WI38 (cell line): ENCODE measurements around the gene RNF167.
A peak's percentile ranks its signal among the peaks of the same experiment; 100 is the strongest.

Experiments used
- H3K4me3 ChIP-seq: 2 replicates; pipeline ENCODE4 v1.5.1; 2011; ENCODE audit warnings: low read depth, mild to moderate bottlenecking, control low read depth, low read length
- TF ChIP-seq, protein P1 (sequence below): IDR thresholded peaks from 2 replicates; pipeline ENCODE4 v1.5.1; 2012; ENCODE audit warnings: low read depth, mild to moderate bottlenecking, control low read depth, low read length

RNF167 gene

DNA sequence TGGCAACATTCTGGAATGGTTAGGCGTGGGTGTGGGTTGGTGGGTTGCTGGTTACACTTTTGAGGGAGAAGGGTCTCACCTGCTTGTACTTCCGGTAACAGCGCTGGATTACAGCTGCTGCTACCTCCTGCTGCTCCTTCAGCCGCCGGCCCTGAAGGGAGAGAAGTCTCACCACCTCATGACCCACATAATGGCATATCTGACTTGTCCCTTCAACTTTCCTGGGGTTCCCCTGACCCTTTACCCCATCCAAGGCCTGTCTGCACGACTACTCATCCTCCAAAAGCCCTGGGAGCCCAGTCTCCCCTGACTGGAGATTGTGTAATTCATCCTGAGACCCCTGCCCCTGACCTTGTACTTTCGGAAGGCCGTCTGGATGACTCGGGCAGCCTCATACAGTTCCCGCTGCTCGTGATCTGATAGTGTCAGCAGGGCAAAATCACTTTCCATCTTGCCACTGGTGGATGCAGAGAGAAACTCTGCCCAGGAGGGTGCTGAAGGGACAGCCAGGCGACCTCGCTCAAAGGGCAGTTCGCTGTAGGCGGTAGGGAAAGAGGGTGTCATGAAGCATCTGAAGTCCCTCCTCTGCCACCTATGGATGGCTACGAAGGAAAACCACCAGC, 29.6 kb downstream of the RNF167 start:
- H3K4me3 ChIP-seq = peak overlapping the region; percentile 12; the same call in 1 of the 2 replicates
- TF ChIP-seq, protein P1, sequence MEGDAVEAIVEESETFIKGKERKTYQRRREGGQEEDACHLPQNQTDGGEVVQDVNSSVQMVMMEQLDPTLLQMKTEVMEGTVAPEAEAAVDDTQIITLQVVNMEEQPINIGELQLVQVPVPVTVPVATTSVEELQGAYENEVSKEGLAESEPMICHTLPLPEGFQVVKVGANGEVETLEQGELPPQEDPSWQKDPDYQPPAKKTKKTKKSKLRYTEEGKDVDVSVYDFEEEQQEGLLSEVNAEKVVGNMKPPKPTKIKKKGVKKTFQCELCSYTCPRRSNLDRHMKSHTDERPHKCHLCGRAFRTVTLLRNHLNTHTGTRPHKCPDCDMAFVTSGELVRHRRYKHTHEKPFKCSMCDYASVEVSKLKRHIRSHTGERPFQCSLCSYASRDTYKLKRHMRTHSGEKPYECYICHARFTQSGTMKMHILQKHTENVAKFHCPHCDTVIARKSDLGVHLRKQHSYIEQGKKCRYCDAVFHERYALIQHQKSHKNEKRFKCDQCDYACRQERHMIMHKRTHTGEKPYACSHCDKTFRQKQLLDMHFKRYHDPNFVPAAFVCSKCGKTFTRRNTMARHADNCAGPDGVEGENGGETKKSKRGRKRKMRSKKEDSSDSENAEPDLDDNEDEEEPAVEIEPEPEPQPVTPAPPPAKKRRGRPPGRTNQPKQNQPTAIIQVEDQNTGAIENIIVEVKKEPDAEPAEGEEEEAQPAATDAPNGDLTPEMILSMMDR = no peak

DNA sequence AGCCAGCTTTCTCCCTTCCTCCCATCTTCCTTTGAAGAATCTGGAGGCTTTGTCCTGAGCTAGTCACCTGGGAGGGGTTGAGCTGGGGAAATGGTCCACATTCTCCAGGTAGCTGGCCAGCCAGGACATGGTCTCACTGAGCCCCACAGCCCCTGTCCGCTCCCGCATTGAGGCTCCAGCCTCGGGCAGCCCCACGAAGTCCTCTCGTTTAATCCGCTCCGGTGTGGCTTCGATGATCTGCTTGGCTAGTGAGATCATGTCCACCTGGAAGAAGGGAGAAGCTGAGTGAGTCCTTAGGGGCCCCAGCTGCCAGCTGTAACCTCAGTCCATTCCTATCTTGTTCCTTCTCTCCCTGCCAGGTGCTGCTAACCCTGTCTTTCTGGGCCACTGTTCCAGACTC, 30.2 kb downstream of the RNF167 start:
- TF ChIP-seq, protein P1 = no peak
- no peak overlapping the region for H3K4me3 ChIP-seq

DNA sequence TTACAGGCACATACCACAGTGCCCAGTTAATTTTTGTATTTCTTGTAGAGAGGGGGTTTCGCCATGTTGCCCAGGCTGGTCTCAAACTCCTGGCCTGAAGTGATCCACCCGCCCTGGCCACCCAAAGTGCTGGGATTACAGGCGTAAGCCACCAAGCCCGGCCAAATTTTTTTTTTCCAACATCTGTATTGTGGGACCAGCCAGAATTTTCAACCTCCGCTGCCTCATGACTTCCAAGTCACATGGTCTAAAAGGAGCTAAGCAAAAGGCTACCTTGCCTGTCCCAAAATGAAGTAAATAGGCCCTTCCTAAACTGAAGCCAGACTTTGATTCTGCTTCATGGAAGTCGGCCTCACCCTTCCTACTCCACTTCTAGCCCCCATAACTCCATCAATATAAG, 31.8 kb downstream of the RNF167 start:
- no peak overlapping the region for H3K4me3 ChIP-seq
- TF ChIP-seq, protein P1 = no peak

DNA sequence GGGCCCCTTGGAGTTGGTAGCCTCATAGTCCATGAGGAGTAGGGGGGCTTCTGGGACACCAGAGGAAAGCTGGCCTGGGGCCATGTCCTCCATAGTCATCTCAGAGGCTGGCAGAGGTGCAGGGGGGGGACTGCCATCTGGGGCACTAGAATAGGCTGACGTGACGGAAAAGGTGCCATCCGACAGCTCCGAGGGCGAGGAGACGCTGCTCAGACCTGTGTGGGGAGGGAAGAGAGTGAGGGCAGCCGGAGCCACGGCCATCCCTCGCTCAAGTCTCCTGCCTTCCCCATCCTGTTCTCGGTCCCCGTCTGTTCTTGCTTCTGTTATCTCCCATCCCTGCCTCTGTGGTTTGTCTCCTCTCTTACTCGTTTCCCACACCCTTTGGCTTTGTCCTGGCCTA, 32.3 kb downstream of the RNF167 start:
- TF ChIP-seq, protein P1 = no peak
- no peak overlapping the region for H3K4me3 ChIP-seq

DNA sequence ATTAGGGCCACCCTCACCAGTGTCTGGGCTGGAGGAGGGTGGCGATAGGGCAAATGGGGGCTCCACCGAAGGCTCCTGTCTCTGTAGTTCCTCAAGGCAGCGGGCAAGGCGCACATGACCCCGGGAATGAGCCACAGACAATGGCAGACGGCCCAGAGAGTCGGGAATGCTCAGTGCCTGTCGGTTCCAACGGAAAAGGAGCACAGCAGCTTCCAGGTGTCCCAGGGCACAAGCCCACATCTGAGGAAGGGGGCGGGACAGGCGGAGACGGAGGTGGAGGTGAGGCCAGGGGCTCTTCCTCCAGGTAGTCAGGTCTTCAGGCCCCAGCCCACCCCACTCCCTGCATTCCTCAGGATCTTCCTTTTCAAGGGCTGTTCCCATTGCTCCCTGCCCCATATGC, 32.7 kb downstream of the RNF167 start:
- TF ChIP-seq, protein P1 = no peak
- no peak overlapping the region for H3K4me3 ChIP-seq

DNA sequence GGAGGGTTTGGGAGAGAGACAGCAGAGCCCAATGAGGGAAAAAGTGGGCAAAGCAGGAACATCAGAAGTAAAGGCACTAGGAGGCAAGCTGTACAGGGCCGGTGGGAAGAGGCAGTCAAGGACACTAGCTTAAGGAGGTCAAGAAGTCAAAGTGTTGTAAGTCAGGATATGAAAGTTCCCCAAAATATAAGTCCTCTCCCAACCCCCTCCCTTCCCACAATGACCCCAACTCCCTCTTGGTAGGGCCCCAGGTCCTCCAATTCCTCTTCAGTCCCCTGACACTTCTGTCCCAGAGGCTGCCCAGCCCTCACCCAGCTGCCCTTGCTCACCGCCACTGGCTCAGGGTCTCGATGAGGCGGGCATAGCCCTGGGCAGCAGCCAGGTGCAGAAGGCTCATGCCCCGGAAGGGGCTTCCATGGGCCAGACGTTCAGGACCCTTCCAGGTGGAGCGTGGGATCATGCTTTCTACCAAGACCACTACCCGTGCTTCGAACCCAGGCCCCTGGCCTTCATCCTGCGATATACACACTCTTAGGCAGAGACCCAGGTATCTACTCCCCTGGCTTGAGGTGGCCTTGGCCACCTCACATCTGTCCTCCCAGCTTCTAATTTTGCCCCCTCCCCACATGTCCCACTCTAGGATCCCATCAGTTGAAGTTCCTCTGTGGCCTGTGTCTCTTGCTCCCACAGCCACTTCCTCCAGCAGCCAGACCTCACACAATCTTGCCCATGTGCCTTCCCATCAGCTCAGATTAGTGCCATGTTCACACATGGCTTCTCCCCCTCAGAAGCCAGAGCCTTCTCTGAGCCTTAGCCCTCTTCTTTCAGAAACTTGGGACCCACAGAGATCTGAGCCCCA, 33.4 kb downstream of the RNF167 start:
- TF ChIP-seq, protein P1 = no peak
- no peak overlapping the region for H3K4me3 ChIP-seq

DNA sequence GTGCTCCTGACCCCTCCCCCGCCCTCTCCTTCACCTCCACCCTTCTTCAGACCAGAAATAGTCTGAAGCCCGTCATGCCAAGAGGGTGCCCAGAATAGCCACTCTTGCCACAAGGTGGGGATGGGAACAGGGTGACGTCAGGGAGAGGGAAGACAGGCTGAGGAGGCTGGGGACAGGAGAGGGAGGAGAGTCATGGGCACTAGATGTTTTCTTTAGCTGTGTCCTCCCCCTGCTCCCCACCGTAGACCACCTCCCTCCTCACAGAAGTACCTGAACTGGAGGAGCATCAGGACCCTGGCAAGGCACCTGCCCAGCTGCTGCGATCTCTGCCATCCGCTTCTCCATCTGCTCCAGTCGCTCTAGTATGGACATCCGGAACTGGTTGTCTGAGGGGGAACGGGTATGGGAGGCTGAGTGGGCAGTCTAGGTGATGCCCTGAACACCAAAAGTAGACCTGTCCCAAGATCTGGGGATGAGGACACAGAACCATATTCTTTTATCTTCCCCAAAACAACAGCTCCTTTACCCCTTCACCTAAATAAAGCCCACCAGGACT, 34.1 kb downstream of the RNF167 start:
- TF ChIP-seq, protein P1 = no peak
- H3K4me3 ChIP-seq = no peak overlapping the region
